ENCODE measurements around the gene REPIN1. TPM values are rescaled to one million over a fixed set of nuclear protein-coding genes. Genes with fewer than 3 reads are reported as not detected.

REPIN1 gene
- total and polyA plus RNA-seq, 9 of the 15 experiments (the other 6 are each of a cell fraction or from before 2014, with no cell fraction given): 8.1 to 283 (median 94.3) TPM

GRCh38 chr7:150358988-150359621 lies 9.5 kb upstream of the REPIN1 start (continued):
- TF ChIP-seq HDGF (IDR thresholded peaks at IDR 0.05) (no peak), CREB3 (tag; conservative IDR thresholded peaks at IDR 0.05; ENCODE audit: low read depth) (no peak), OTX1 (CRISPR knock-in tag; IDR thresholded peaks at IDR 0.05) (peak; percentile 59; the same call in 1 of the 2 replicates), GABPB1 (CRISPR knock-in tag; IDR thresholded peaks at IDR 0.05) (no peak), GTF2E2 (tag; IDR thresholded peaks at IDR 0.05) (no peak), ZFP91 (CRISPR knock-in tag; IDR thresholded peaks at IDR 0.05) (no peak), BCOR (IDR thresholded peaks at IDR 0.05) (peak; percentile 33; the same call in 1 of the 2 replicates), TAL1 (IDR thresholded peaks at IDR 0.05) (no peak), BHLHE40 (IDR thresholded peaks at IDR 0.05; ENCODE audit: low read length) (no peak), THAP12 (CRISPR knock-in tag; IDR thresholded peaks at IDR 0.05) (no peak), LARP7 (IDR thresholded peaks at IDR 0.05) (peak; percentile 78), HDAC1 (IDR thresholded peaks at IDR 0.05) (peak in 1 of 2 experiments; percentile 26; a peak in 2 of 4 replicates), GABPB2 (CRISPR knock-in tag; conservative IDR thresholded peaks at IDR 0.05) (no peak), ZNF436 (CRISPR knock-in tag; IDR thresholded peaks at IDR 0.05) (no peak), RBM39 (optimal IDR thresholded peaks at IDR 0.05; ENCODE audit: low read depth, low read length) (no peak)
- TF ChIP-seq, protein P1, sequence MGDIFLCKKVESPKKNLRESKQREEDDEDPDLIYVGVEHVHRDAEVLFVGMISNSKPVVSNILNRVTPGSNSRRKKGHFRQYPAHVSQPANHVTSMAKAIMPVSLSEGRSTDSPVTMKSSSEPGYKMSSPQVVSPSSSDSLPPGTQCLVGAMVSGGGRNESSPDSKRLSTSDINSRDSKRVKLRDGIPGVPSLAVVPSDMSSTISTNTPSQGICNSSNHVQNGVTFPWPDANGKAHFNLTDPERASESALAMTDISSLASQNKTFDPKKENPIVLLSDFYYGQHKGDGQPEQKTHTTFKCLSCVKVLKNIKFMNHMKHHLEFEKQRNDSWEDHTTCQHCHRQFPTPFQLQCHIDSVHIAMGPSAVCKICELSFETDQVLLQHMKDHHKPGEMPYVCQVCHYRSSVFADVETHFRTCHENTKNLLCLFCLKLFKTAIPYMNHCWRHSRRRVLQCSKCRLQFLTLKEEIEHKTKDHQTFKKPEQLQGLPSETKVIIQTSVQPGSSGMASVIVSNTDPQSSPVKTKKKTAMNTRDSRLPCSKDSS (IDR thresholded peaks at IDR 0.05; ENCODE audit: low read depth, partially characterized antibody): peak; percentile 63
- TF ChIP-seq, protein P2, sequence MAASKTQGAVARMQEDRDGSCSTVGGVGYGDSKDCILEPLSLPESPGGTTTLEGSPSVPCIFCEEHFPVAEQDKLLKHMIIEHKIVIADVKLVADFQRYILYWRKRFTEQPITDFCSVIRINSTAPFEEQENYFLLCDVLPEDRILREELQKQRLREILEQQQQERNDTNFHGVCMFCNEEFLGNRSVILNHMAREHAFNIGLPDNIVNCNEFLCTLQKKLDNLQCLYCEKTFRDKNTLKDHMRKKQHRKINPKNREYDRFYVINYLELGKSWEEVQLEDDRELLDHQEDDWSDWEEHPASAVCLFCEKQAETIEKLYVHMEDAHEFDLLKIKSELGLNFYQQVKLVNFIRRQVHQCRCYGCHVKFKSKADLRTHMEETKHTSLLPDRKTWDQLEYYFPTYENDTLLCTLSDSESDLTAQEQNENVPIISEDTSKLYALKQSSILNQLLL (CRISPR knock-in tag; IDR thresholded peaks at IDR 0.05; ENCODE audit: borderline replicate concordance): no peak
- TF ChIP-seq, protein P3, sequence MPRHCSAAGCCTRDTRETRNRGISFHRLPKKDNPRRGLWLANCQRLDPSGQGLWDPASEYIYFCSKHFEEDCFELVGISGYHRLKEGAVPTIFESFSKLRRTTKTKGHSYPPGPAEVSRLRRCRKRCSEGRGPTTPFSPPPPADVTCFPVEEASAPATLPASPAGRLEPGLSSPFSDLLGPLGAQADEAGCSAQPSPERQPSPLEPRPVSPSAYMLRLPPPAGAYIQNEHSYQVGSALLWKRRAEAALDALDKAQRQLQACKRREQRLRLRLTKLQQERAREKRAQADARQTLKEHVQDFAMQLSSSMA (CRISPR knock-in tag; IDR thresholded peaks at IDR 0.05): no peak
- TF ChIP-seq, protein P4, sequence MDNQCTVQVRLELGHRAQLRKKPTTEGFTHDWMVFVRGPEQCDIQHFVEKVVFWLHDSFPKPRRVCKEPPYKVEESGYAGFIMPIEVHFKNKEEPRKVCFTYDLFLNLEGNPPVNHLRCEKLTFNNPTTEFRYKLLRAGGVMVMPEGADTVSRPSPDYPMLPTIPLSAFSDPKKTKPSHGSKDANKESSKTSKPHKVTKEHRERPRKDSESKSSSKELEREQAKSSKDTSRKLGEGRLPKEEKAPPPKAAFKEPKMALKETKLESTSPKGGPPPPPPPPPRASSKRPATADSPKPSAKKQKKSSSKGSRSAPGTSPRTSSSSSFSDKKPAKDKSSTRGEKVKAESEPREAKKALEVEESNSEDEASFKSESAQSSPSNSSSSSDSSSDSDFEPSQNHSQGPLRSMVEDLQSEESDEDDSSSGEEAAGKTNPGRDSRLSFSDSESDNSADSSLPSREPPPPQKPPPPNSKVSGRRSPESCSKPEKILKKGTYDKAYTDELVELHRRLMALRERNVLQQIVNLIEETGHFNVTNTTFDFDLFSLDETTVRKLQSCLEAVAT (IDR thresholded peaks at IDR 0.05): peak; percentile 61 to 65; a peak in 3 of 4 replicates

Data from K562 (cell line).